Fibroblast of upper back skin (primary cell): ENCODE measurements around the gene LINC00305.

Experiments
- DNase-seq: peaks from one replicate; pipeline ENCODE4 v3.0.0-alpha.2; 2013

Gene LINC00305

GRCh38 chr18:64111950-64112349 lies 36.9 kb downstream of the LINC00305 start:
- DNase-seq, result no peak

- DNase-seq, result peak; percentile 57
Measured at GRCh38 chr18:64110692-64111480, 38.0 kb downstream of the LINC00305 start.

- DNase-seq, result no peak
Measured at GRCh38 chr18:64103986-64104385, 44.9 kb downstream of the LINC00305 start.

GRCh38 chr18:64100116-64100922 lies 48.6 kb downstream of the LINC00305 start:
- DNase-seq, result no peak

GRCh38 chr18:64099244-64099643 lies 49.6 kb downstream of the LINC00305 start:
- no peak for DNase-seq

- peak; percentile 7 for DNase-seq
Measured at GRCh38 chr18:64097497-64097896, 51.4 kb downstream of the LINC00305 start.

- no peak for DNase-seq
Measured at GRCh38 chr18:64095056-64095455, 53.8 kb downstream of the LINC00305 start.

- no peak for DNase-seq
Measured at GRCh38 chr18:64094210-64094609, 54.7 kb downstream of the LINC00305 start.

GRCh38 chr18:64091526-64091925 lies 57.4 kb downstream of the LINC00305 start:
- no peak for DNase-seq

GRCh38 chr18:64090876-64091275 lies 58.0 kb downstream of the LINC00305 start:
- DNase-seq, result no peak

GRCh38 chr18:64083916-64084315 lies 65.0 kb downstream of the LINC00305 start:
- no peak for DNase-seq

GRCh38 chr18:64082513-64082912 lies 66.4 kb downstream of the LINC00305 start:
- no peak for DNase-seq

GRCh38 chr18:64082054-64082453 lies 66.8 kb downstream of the LINC00305 start:
- DNase-seq, result no peak

GRCh38 chr18:64073971-64074370 lies 74.9 kb downstream of the LINC00305 start:
- DNase-seq, result no peak

- DNase-seq, result no peak
Measured at GRCh38 chr18:64055019-64055418, 93.9 kb downstream of the LINC00305 start.

GRCh38 chr18:64053246-64053645 lies 95.6 kb downstream of the LINC00305 start:
- DNase-seq, result no peak

- no peak for DNase-seq
Measured at GRCh38 chr18:64052772-64053171, 96.1 kb downstream of the LINC00305 start.

- DNase-seq, result no peak
Measured at GRCh38 chr18:64044616-64045015, 104.3 kb downstream of the LINC00305 start.

GRCh38 chr18:64042728-64043358 lies 106.0 kb downstream of the LINC00305 start:
- DNase-seq, result no peak

- peak; percentile 27 for DNase-seq
Measured at GRCh38 chr18:64037812-64038414, 111.0 kb downstream of the LINC00305 start.

- DNase-seq, result no peak
Measured at GRCh38 chr18:64032312-64032711, 116.6 kb downstream of the LINC00305 start.

GRCh38 chr18:64031411-64031810 lies 117.5 kb downstream of the LINC00305 start:
- no peak for DNase-seq
